ENCODE measurements around the gene OTUD1. TPM values are rescaled to one million over a fixed set of nuclear protein-coding genes. Genes with fewer than 3 reads are reported as not detected.
"Not testable (repeated sequence)": the region's sequence is repeated elsewhere in the genome, so short reads cannot be mapped to it uniquely, and the experiment has no call there.

The OTUD1 gene
- 3.7 and 4.3 TPM in 2 replicates for total RNA-seq (2014; rRNA removed; shearing (Covaris generic))
- 0.62 and 1.4 TPM in 2 replicates for polyA plus RNA-seq (2014; cell fraction: nucleus; rRNA removed)

- peak; percentile 82 for DNase-seq (ENCODE audit: extremely low read depth, low read depth)
Observed at GRCh38 chr10:23438547-23439451, at the start of gene OTUD1. Gene OTUD1 (plus strand): TSS chr10:23439075. CDS start chr10:23439458, 383 bp downstream.

DNA sequence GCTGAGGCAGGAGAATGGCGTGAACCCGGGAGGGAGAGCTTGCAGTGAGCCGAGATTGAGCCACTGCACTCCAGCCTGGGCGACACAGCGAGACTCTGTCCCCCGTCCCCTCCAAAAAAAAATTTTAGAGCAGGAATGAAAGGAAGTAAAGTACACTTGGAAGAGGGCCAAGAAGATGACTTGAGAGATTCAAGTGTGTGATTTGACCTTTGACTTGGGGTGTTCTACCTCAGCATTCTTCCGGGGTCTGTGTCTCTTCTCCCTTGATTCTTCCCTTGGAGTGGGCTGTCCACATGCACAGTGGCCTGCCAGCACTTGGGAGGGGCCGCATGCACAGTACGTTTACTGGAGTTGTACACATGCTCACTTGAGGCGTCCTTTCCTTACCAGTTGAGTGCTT is 48.5 kb upstream of the OTUD1 start:
- not testable (repeated sequence) for DNase-seq (ENCODE audit: extremely low read depth, low read depth)

GRCh38 chr10:23390809-23391208 is 48.1 kb upstream of the OTUD1 start:
- no peak for DNase-seq (ENCODE audit: extremely low read depth, low read depth)

GRCh38 chr10:23391821-23392220 is 47.1 kb upstream of the OTUD1 start:
- DNase-seq (ENCODE audit: extremely low read depth, low read depth) = no peak

- DNase-seq (ENCODE audit: extremely low read depth, low read depth) = no peak
Observed at GRCh38 chr10:23395017-23395416, 43.9 kb upstream of the OTUD1 start.

GRCh38 chr10:23396695-23397094 is 42.2 kb upstream of the OTUD1 start:
- no peak for DNase-seq (ENCODE audit: extremely low read depth, low read depth)

DNA sequence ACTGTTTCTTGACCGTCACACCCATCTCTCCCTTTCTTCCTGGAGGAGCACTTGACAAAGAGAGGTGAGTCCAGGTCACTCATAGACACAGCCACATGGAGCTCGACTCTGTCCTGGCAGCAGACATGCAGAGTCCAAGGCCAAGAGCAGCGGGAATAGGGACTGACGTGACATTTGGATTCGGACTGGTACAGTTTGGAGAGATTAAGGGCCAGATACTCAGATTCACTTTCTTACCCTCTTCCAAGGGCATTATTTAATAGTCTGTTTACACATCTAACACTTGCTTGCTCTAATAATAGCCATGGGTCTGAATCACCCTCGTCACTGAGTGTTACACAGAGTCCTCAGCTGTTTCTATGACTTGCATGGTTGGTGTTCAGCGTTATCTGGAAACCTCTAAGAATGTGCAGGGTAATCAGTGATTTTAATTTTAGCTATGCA is 39.2 kb upstream of the OTUD1 start:
- no peak for DNase-seq (ENCODE audit: extremely low read depth, low read depth)

GRCh38 chr10:23402856-23403255 is 36.0 kb upstream of the OTUD1 start:
- no peak for DNase-seq (ENCODE audit: extremely low read depth, low read depth)

- DNase-seq (ENCODE audit: extremely low read depth, low read depth) = no peak
Observed at GRCh38 chr10:23403278-23403677, 35.6 kb upstream of the OTUD1 start.

DNA sequence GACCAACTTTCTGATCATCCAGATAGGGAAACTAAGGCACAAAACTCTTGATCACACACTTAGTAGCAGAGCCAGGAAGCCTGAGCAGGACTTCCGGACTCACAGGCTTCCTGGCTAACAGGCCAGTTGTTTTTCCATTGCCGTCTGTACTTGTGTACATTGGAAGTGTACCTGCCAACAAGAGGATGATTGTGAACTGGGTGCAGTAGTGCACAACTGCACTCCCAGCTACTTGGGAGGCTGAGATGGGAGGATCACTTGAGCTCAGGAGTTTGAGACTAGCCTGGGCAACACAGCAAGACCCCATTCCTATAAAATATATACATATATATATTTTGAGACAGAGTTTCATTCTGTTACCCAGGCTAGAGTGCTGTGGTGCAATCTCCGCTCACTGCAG is 35.2 kb upstream of the OTUD1 start:
- no peak for DNase-seq (ENCODE audit: extremely low read depth, low read depth)

DNA sequence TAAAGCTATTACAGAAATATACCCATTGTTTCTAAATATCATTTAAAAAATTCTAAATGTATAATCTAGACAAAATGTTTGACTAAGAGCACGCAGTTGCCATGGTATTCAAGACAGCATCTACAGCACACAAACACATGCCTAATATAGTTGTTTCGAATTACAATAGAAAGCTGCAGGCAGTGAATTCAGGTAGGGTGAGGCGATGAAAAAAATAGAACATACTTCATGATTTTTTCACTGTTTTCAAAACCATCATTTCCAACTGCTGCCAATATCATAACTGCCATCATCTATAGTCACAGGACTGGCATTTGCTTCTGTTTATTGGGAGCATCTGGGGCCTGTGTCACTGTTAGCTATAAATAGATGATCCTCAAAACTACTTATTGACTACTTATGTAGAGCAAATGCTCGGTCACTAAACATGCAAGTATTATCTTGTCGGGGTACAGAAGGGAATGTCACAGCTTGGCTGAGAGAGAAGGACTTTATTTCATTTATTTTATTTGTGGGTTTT is 34.4 kb upstream of the OTUD1 start:
- DNase-seq (ENCODE audit: extremely low read depth, low read depth) = no peak

DNA sequence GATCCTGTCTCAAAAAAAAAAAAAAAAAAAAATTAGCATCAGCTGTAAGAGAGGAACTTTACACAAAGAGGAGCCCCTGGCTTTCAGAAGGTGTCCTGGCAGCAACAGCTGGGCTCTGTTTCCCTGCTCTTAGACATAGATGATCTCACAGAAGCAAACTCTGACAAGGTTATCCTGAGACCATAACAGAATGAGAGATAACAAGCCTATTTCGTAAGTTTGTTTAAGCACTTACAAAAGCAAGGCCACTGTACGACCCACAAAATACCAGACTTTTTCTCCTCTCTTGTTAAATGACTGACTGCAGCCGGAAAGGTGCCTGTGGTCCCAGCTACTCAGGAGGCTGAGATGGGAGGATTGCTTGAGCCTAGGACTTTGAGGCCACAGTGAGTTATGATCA is 33.3 kb upstream of the OTUD1 start:
- DNase-seq (ENCODE audit: extremely low read depth, low read depth) = no peak

DNA sequence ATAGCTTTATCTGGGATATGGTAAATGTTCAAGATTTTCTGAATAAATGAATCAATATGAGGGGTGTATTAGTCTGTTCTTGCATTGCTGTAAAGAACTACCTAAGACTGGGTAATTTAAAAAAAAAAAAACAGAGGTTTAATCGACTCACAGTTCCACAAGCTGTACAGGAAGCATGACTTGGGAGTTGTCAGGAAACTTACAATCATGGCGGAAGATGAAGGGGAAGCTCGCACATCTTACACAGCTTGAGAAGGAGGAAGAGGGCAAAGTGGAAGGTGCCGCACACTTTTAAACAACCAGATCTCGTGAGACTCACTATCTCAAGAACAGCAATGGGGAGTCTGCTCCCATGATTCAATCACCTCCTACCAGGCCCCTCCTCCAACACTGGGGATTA is 32.5 kb upstream of the OTUD1 start:
- no peak for DNase-seq (ENCODE audit: extremely low read depth, low read depth)

DNA sequence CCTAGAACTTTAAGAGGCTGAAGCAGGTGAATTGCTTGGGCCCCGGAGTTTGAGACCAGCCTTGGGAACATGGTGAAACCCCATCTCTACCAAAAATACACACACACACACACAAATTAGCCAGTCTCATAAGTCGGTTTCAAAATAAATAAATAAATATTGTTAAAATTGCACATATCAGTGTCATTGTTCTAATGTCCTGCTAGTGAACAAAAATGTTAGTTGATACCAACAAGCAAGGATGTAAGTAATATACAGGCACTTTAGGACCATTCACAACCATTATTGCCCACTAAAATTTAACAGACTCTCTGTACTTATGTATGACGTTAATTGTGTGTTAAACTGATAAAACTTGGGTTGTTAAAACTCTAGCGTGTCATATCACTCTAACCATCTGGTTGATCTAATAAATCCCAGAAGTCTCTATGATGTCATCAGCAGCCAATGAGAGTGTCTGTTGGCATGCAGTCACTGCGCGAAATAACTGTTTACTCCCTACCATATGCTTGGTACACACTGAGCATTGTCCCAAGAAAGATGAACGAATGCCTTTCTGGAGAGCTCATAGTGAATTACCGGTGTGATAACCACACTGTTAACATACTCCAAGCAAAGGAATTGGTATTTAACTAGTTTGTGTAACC is 30.4 kb upstream of the OTUD1 start:
- no peak for DNase-seq (ENCODE audit: extremely low read depth, low read depth)

- DNase-seq (ENCODE audit: extremely low read depth, low read depth) = no peak
Observed at GRCh38 chr10:23412223-23412622, 26.7 kb upstream of the OTUD1 start.

DNA sequence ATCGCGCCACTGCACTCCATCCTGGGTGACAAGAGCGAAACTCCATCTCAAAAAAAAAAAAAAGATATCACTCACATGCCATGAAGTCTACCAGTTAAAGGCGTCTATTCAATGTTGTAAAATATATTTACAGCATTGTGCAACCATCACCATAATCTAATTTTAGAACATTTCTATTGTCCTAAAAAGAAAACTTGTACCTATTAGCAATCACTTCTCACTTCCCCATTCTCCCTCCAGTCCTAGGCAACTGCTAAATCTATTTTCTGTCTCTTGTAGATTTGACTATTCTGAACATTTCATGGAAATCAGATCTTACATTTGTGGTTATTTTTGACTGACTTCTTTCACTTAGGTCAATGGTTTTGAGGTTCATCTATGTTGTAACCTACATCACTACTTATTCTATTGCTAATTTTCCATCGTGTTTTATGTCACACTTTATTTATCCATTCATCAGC is 25.2 kb upstream of the OTUD1 start:
- DNase-seq (ENCODE audit: extremely low read depth, low read depth) = no peak

DNA sequence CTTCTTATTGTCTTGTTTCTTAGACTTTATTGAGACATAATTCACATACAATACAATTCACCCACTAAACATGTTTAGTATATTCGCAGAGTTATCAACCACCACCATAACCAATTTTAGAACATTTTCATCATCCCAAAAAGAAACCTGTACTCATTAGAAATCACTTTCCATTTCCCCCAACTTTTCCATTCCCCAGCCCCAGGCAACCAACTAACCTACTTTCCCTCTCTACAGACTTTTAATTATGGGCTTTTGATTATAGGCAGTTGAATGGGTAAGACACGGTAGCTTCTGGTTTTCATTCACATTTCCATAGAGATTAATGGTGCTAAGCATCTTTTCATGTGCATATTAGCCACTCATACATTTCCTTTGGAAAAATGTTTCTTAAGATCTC is 24.2 kb upstream of the OTUD1 start:
- DNase-seq (ENCODE audit: extremely low read depth, low read depth) = no peak

- DNase-seq (ENCODE audit: extremely low read depth, low read depth) = no peak
Observed at GRCh38 chr10:23417254-23417653, 21.6 kb upstream of the OTUD1 start.

- DNase-seq (ENCODE audit: extremely low read depth, low read depth) = no peak
Observed at GRCh38 chr10:23418051-23418681, 20.7 kb upstream of the OTUD1 start.

GRCh38 chr10:23419201-23419600 is 19.7 kb upstream of the OTUD1 start:
- no peak for DNase-seq (ENCODE audit: extremely low read depth, low read depth)

Data from NCI-H460 (cell line).